ENCODE data around the gene TRAPPC2L. TPM values are rescaled to one million over a fixed set of nuclear protein-coding genes. Genes with fewer than 3 reads are reported as not detected.

The TRAPPC2L gene
- total and polyA plus RNA-seq, 2 donors (not counting 1 experiment from before 2014, with no cell fraction given), result 33.5 to 65.1 TPM

- Histone ChIP-seq H3K4me2 (replicated peaks; ENCODE audit: low read depth, low read length, poor library complexity, severe bottlenecking) (no peak overlapping the region), H3K4me3 (ENCODE audit: control extremely low read depth in 1 of 5, extremely low read depth in 1 of 5, insufficient read depth in 1 of 5, low read depth in 2 of 5, low read length in 4 of 5) (no peak overlapping the region), H3K36me3 (replicated peaks in 1 of 2; ENCODE audit: control extremely low read depth in 1 of 2, control insufficient read depth in 1 of 2, extremely low read depth in 1 of 2, insufficient read depth in 2 of 2, low read length in 1 of 2) (peaks cover 0 to 5% of the 10 kb centered on the region in 2 experiments), H2AFZ (ENCODE audit: insufficient read depth, low read depth, low read length, poor library complexity, severe bottlenecking) (no peak overlapping the region), H4K20me1 (ENCODE audit: control insufficient read depth, insufficient read depth, low read length, poor library complexity, severe bottlenecking) (no peaks in the 10 kb centered on the region), H3K27ac (ENCODE audit: low read length in 2 of 2) (no peak overlapping the region), H3K79me2 (ENCODE audit: control insufficient read depth, insufficient read depth, low read length) (no peaks in the 10 kb centered on the region), H3K4me1 (ENCODE audit: control insufficient read depth in 2 of 2, insufficient read depth in 2 of 2, low read length in 2 of 2) (peaks cover 0 to 13% of the 10 kb centered on the region in 2 donors), H3K9me3 (ENCODE audit: control extremely low read depth in 1 of 3, control insufficient read depth in 2 of 3, insufficient read depth in 1 of 3, low read length in 2 of 3) (no peaks in the 10 kb centered on the region), H3K9ac (ENCODE audit: low read length) (no peak overlapping the region), H3K27me3 (replicated peaks in 1 of 4; ENCODE audit: control extremely low read depth in 1 of 4, control insufficient read depth in 3 of 4, insufficient read depth in 4 of 4, low read length in 3 of 4) (no peaks in the 10 kb centered on the region)
- 95% methylated on average over 40 of the region's 41 CpGs for WGBS (ENCODE audit: insufficient coverage)
- POLR2A ChIA-PET, result interaction anchor here (1.3 kb wide), 1 partner anchor 401 kb away, joined by 3 read pairs; the partner anchor contains the start of gene ZNF778
- CTCF ChIA-PET, result interaction anchor here (1.1 to 4.3 kb wide), 6 partner anchors 12 to 401 kb away, joined by 3 to 19 read pairs (median 6); partner anchors contain the start of genes GALNS, TRAPPC2L and ZNF778
- ATAC-seq (ENCODE audit: low read depth), result no peak
- Mint-ChIP-seq H3K4me3 (no peak overlapping the region), H3K9me3 (ENCODE audit: insufficient read depth) (no peaks in the 10 kb centered on the region), H3K27ac (no peak overlapping the region), H3K27me3 (no peaks in the 10 kb centered on the region), H3K4me1 (peaks cover 1% of the 10 kb centered on the region)
- intact Hi-C loops (cut with micrococcal nuclease), result loop anchor here (1.0 to 2.0 kb wide), 2 partner anchors 126 to 399 kb away; no protein-coding TSS in a partner anchor
- no peak for DNase-seq
- TF ChIP-seq CTCF (IDR thresholded peaks at IDR 0.05), result no peak
- no peak for TF ChIP-seq EZH2 (IDR thresholded peaks at IDR 0.05; ENCODE audit: borderline replicate concordance, insufficient read depth, low read depth, low read length, poor library complexity, severe bottlenecking)
Observed at GRCh38 chr16:88816736-88817535, 40.0 kb upstream of the TRAPPC2L start.
